HepG2 (cell line): ENCODE data around the gene HDAC8. TPM values are rescaled to one million over a fixed set of nuclear protein-coding genes. Genes with fewer than 3 reads are reported as not detected.

Source experiments
- ATAC-seq: fragments of 200-7000 bp; cut with Tn5 transposase; 3 replicates; pipeline ENCODE4 v1.9.1; 2020; ENCODE audit warnings: mild to moderate bottlenecking, moderate library complexity
- BruUV-seq: library from RNA; stranded (reverse); fragments of 400-500 nt; replicated peaks from 2 replicates; lab custom pipeline; 2021; lab: Mats Ljungman, UMichigan
- CTCF ChIA-PET: fragments of 300-600 bp; formaldehyde crosslinking; extraction: SDS; loops from one replicate; lab custom pipeline; 2021; ENCODE audit warnings: low total read pairs, inconsistent platforms, low intra/inter-chr PET ratio; lab: Yijun Ruan, JAX
- POLR2A ChIA-PET: fragments of 350-600 bp; sonication (Branson Sonifier 250); formaldehyde crosslinking; loops from one replicate; lab custom pipeline; 2020; ENCODE audit warnings: antibody characterized with exemption, inconsistent platforms; lab: Yijun Ruan, JAX
- DNase-seq: peaks from one replicate; pipeline ENCODE4 v3.0.0-alpha.2; 2015; ENCODE audit warnings: low spot score
- FAIRE-seq: peaks from 3 replicates; lab custom pipeline; 2011; peaks lifted over from hg19 to GRCh38; lab: Jason Lieb, UNC
- H2AFZ ChIP-seq: one replicate; pipeline ENCODE4 v1.6.1; 2011; ENCODE audit warnings: low read length, inconsistent platforms
- H3K27ac ChIP-seq: fragments of 300-600 bp; 3 replicates; pipeline ENCODE4 v1.8.0; 2011; ENCODE audit warnings: mixed run types, mild to moderate bottlenecking, mixed read lengths, low read length, inconsistent platforms; ENCODE audit not compliant: insufficient read depth; ENCODE audit errors: extremely low read length
- H3K27me3 ChIP-seq, 2 experiments: fragments of 200-600 bp in 1 of 2; 2 replicates in 1 of 2; 3 replicates in 1 of 2; pipeline versions ENCODE4 v1.6.0 to v1.8.0; 2011; ENCODE audit warnings: low read length in 2 of 2, mild to moderate bottlenecking in 2 of 2, moderate library complexity in 2 of 2, inconsistent platforms in 1 of 2; ENCODE audit not compliant: insufficient read depth in 2 of 2, control insufficient read depth in 1 of 2
- H3K36me3 ChIP-seq, 2 experiments: fragments of 200-600 bp in 1 of 2; replicated peaks in 1 of 2; 2 replicates in 1 of 2; 3 replicates in 1 of 2; pipeline versions ENCODE4 v1.5.1 to v1.8.0; 2011; ENCODE audit warnings: low read length in 2 of 2, inconsistent platforms in 1 of 2; ENCODE audit not compliant: insufficient read depth in 2 of 2, control insufficient read depth in 1 of 2
- H3K4me1 ChIP-seq: 2 replicates; pipeline ENCODE4 v1.5.1; 2012; ENCODE audit warnings: low read length, inconsistent platforms; ENCODE audit not compliant: insufficient read depth
- H3K4me2 ChIP-seq: 2 replicates; pipeline ENCODE4 v1.6.0; 2011; ENCODE audit warnings: low read depth, low read length, inconsistent platforms
- H3K4me3 ChIP-seq, 3 experiments: fragments of 200-600 bp in 1 of 3; sonication (generic), shearing (Covaris generic) in 1 of 3; replicated peaks in 1 of 3; 2 replicates each; pipeline ENCODE4 v1.5.1; 2011 to 2016; ENCODE audit warnings: low read length in 3 of 3, inconsistent platforms in 2 of 3, low read depth in 2 of 3, mild to moderate bottlenecking in 2 of 3, control low read depth in 1 of 3, mixed read lengths in 1 of 3; ENCODE audit not compliant: insufficient read depth in 1 of 3
- H3K79me2 ChIP-seq: one replicate; pipeline ENCODE4 v1.6.1; 2011; ENCODE audit warnings: low read length, inconsistent platforms; ENCODE audit not compliant: insufficient read depth
- H3K9ac ChIP-seq: 2 replicates; pipeline ENCODE4 v1.6.0; 2011; ENCODE audit warnings: mild to moderate bottlenecking, low read depth, low read length, inconsistent platforms; ENCODE audit not compliant: insufficient read depth
- H3K9me3 ChIP-seq: 2 replicates; pipeline ENCODE4 v1.5.1; 2012; ENCODE audit warnings: mild to moderate bottlenecking, low read length
- H4K20me1 ChIP-seq: 2 replicates; pipeline ENCODE4 v1.6.0; 2011; ENCODE audit warnings: inconsistent platforms, mild to moderate bottlenecking, low read length, moderate library complexity; ENCODE audit not compliant: insufficient read depth
- AGO2 ChIP-seq: fragments of 200-400 bp; formaldehyde crosslinking; optimal IDR thresholded peaks from 2 replicates; pipeline ENCODE3; 2017; ENCODE audit warnings: mild to moderate bottlenecking, low read depth, low read length, moderate library complexity
- CEBPG ChIP-seq: IDR thresholded peaks from 2 replicates; pipeline ENCODE4 v1.6.1; 2016
- ETV5 ChIP-seq: IDR thresholded peaks from 2 replicates; pipeline ENCODE4 v1.6.1; 2018; ENCODE audit warnings: missing biosample characterization, missing genetic modification reagents, inconsistent platforms, borderline replicate concordance
- HDAC2 ChIP-seq: sonication (generic); formaldehyde crosslinking; IDR thresholded peaks from 2 replicates; pipeline ENCODE4 v1.4.0; 2020; ENCODE audit warnings: missing genetic modification reagents
- HNRNPH1 ChIP-seq: fragments of 200-400 bp; formaldehyde crosslinking; optimal IDR thresholded peaks from 2 replicates; pipeline ENCODE3; 2017; ENCODE audit warnings: mild to moderate bottlenecking, low read depth, low read length
- HOXA3 ChIP-seq: sonication (generic); formaldehyde crosslinking; IDR thresholded peaks from 2 replicates; pipeline ENCODE4 v1.5.0; 2020; ENCODE audit warnings: missing genetic modification reagents
- KMT2A ChIP-seq: sonication (generic); formaldehyde crosslinking; IDR thresholded peaks from 2 replicates; pipeline ENCODE4 v1.4.0; 2020; ENCODE audit warnings: missing genetic modification reagents
- MEIS1 ChIP-seq: sonication (generic); formaldehyde crosslinking; IDR thresholded peaks from 2 replicates; pipeline ENCODE4 v1.9.0; 2021; ENCODE audit warnings: mild to moderate bottlenecking, missing genetic modification reagents, moderate library complexity, borderline replicate concordance
- RARA ChIP-seq: IDR thresholded peaks from 2 replicates; pipeline ENCODE4 v1.6.1; 2016; ENCODE audit warnings: missing genetic modification reagents, missing compliant biosample characterization
- SP5 ChIP-seq: IDR thresholded peaks from 2 replicates; pipeline ENCODE4 v1.6.1; 2016; ENCODE audit warnings: low read depth, borderline replicate concordance
- ZNF816 ChIP-seq: sonication (generic); formaldehyde crosslinking; IDR thresholded peaks from 2 replicates; pipeline ENCODE4 v1.8.0; 2022; ENCODE audit warnings: missing genetic modification reagents, mild to moderate bottlenecking, borderline replicate concordance
- WGBS: methylation state at CpG from one replicate; pipeline ENCODE4 v1.1.6; 2017; ENCODE audit warnings: low lambda C conversion rate; 5-methylcytosine and 5-hydroxymethylcytosine counted together
- in situ Hi-C: cut with HindIII; loops from 2 replicates; pipeline ENCODE4 v1.10.0; 2017; ENCODE audit warnings: low pct_unique_long_range_greater_than_20kb; ENCODE audit not compliant: extremely low pct_ligation_motif_present
- intact Hi-C: fragments of 100-400 bp; cut with micrococcal nuclease; formaldehyde crosslinking; loops from one replicate; pipeline ENCODE4 v1.10.0; 2022; ENCODE audit not compliant: unreplicated experiment
- polyA plus RNA-seq, 8 experiments: library from polyadenylated mRNA; depleted of rRNA in 3 of 8; stranded (reverse) in 7 of 8; unstranded in 1 of 8; fragments of >200 nt; fragmentation: Illumina TruSeq in 4 of 8; extraction: Trizol in 4 of 8; gene quantifications; 2 replicates each; pipeline versions ENCODE4 v1.2.1 to v1.2.3, GENCODE V29; 2011 to 2016; ENCODE audit warnings: low read depth in 4 of 8, missing spikeins in 1 of 8, mixed read lengths in 1 of 8; ENCODE audit not compliant: insufficient read depth in 1 of 8
- total RNA-seq, 5 experiments: library from RNA; depleted of rRNA; stranded (reverse); fragments of >200 nt; fragmentation: Illumina TruSeq; extraction: Trizol; gene quantifications; 2 replicates each; pipeline ENCODE4 v1.2.3, GENCODE V29; 2016; ENCODE audit warnings: low read depth in 1 of 5
- TF ChIP-seq, protein P1 (sequence below): sonication (generic); formaldehyde crosslinking; IDR thresholded peaks from 2 replicates; pipeline ENCODE4 v1.4.0; 2020; ENCODE audit warnings: missing genetic modification reagents
- TF ChIP-seq, protein P2 (sequence below): sonication (generic); formaldehyde crosslinking; IDR thresholded peaks from 2 replicates; pipeline ENCODE4 v1.4.0; 2020; ENCODE audit warnings: missing genetic modification reagents

HDAC8 gene
- total and polyA plus RNA-seq, 2 of the 13 experiments (the other 11 are each of a cell fraction or from before 2014, with no cell fraction given): 13.7 to 28.6 TPM

DNA sequence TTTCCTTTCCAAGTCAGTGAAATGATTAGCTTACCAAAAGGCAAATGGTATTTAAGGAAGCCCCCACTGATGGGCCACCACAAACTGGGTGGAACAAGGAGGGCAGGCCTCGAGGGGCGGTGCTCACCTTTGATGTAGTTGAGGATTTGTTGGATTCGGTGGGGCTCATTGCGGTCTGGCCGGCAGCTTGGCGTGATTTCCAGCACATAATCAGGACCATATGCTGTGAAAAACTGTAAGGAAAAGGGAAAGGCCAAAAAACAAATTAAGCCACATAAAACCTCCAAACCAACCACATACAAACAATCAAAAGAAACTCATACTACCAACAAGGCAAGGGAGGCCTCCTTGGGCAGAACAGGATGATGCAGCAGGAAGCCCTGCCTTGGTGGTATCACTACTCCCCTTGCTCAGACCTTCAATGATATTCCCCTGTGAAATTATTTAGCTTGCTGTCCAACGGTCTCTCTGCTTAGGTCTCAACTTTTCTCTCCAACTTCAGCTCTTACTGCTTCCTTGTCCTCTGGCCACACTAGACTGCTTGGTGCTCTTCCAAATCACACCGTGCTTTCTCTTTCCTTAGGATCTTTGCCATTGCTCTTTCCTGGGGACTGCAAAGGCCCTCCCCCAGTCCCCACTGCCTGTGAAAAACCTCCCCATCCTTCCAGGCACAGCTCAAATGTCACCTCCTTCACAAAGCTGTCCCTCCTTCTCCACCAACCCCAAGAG lies 220.9 kb downstream of the HDAC8 start:
- ChIA-PET CTCF (no interaction called here), POLR2A (no interaction called here)
- no peak overlapping the region for H3K4me3 ChIP-seq
- in situ Hi-C loops: no loop called here
- H3K9ac ChIP-seq: no peak overlapping the region
- no peak overlapping the region for H3K4me2 ChIP-seq
- no peak overlapping the region for H2AFZ ChIP-seq
- no TSS peak for BruUV-seq
- H3K79me2 ChIP-seq: no peaks in the 10 kb centered on the region
- H3K9me3 ChIP-seq: no peaks in the 10 kb centered on the region
- WGBS: 96% methylated on average over 8 of the region's 8 CpGs
- intact Hi-C loops: no loop called here
- no peak for ATAC-seq
- no peak overlapping the region for H3K27ac ChIP-seq
- FAIRE-seq: no peak
- H3K4me1 ChIP-seq: no peaks in the 10 kb centered on the region
- no peak for TF ChIP-seq HDAC2 (CRISPR knock-in tag)
- TF ChIP-seq CEBPG (CRISPR knock-in tag): no peak
- TF ChIP-seq, protein P1, sequence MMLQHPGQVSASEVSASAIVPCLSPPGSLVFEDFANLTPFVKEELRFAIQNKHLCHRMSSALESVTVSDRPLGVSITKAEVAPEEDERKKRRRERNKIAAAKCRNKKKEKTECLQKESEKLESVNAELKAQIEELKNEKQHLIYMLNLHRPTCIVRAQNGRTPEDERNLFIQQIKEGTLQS (CRISPR knock-in tag): no peak
- TF ChIP-seq, protein P2, sequence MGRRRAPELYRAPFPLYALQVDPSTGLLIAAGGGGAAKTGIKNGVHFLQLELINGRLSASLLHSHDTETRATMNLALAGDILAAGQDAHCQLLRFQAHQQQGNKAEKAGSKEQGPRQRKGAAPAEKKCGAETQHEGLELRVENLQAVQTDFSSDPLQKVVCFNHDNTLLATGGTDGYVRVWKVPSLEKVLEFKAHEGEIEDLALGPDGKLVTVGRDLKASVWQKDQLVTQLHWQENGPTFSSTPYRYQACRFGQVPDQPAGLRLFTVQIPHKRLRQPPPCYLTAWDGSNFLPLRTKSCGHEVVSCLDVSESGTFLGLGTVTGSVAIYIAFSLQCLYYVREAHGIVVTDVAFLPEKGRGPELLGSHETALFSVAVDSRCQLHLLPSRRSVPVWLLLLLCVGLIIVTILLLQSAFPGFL (CRISPR knock-in tag): no peak
- no peaks in the 10 kb centered on the region for H3K27me3 ChIP-seq
- H4K20me1 ChIP-seq: no peaks in the 10 kb centered on the region
- H3K36me3 ChIP-seq: no peaks in the 10 kb centered on the region
- DNase-seq: no peak

- ChIA-PET CTCF (no interaction called here), POLR2A (no interaction called here)
- Histone ChIP-seq H3K4me1 (no peaks in the 10 kb centered on the region), H3K79me2 (no peaks in the 10 kb centered on the region), H3K4me3 (no peak overlapping the region), H3K9ac (no peak overlapping the region), H3K9me3 (no peaks in the 10 kb centered on the region), H2AFZ (no peak overlapping the region), H4K20me1 (no peaks in the 10 kb centered on the region), H3K36me3 (no peaks in the 10 kb centered on the region), H3K4me2 (no peak overlapping the region), H3K27ac (no peak overlapping the region), H3K27me3 (no peaks in the 10 kb centered on the region)
- in situ Hi-C loops: no loop called here
- ATAC-seq: no peak
- no peak for TF ChIP-seq RARA (CRISPR knock-in tag)
- no peak for TF ChIP-seq SP5 (CRISPR knock-in tag)
- no peak for TF ChIP-seq KMT2A (CRISPR knock-in tag)
- TF ChIP-seq ZNF816: no peak
- TF ChIP-seq HNRNPH1: no peak
- no peak for TF ChIP-seq AGO2
- TF ChIP-seq HOXA3: no peak
- TF ChIP-seq ETV5: no peak
- TF ChIP-seq MEIS1 (CRISPR knock-in tag): no peak
- BruUV-seq: no TSS peak
- 83% methylated on average over 1 of the region's 3 CpGs for WGBS
- FAIRE-seq: no peak
- DNase-seq: no peak
- intact Hi-C loops: no loop called here
These were observed 223.5 kb downstream of the HDAC8 start for GRCh38 chrX:72349190-72349589.
